Measurements from ENCODE around the gene SIPA1L3.

- TF ChIP-seq CTCF (IDR thresholded peaks at IDR 0.05 in 2 of 3, conservative IDR thresholded peaks at IDR 0.05 in 1 of 3; ENCODE audit: control insufficient read depth in 2 of 3, extremely low read depth in 1 of 3, insufficient read depth in 1 of 3, low read depth in 3 of 3, low read length in 3 of 3) (no peak), NR2C1 (IDR thresholded peaks at IDR 0.05) (no peak), ATF3 (IDR thresholded peaks at IDR 0.05; ENCODE audit: borderline replicate concordance, extremely low read depth, low read depth, low read length) (no peak), RFX5 (IDR thresholded peaks at IDR 0.05; ENCODE audit: low read depth, low read length) (no peak), MAX (IDR thresholded peaks at IDR 0.05; ENCODE audit: low read depth, low read length) (no peak), NR2C2 (IDR thresholded peaks at IDR 0.05; ENCODE audit: borderline replicate concordance, control insufficient read depth, insufficient read length, low read depth) (no peak), BACH1 (IDR thresholded peaks at IDR 0.05; ENCODE audit: borderline replicate concordance) (no peak), ETV6 (conservative IDR thresholded peaks at IDR 0.05 in 1 of 2, IDR thresholded peaks at IDR 0.05 in 1 of 2; ENCODE audit: borderline replicate concordance in 1 of 2, low read depth in 1 of 2) (no peak), POLR2A (IDR thresholded peaks at IDR 0.05; ENCODE audit: low read depth, low read length) (no peak), EZH2 (IDR thresholded peaks at IDR 0.05; ENCODE audit: borderline replicate concordance, control insufficient read depth, low read depth, low read length) (no peak), GABPA (IDR thresholded peaks at IDR 0.05; ENCODE audit: low read depth) (no peak), BRCA1 (IDR thresholded peaks at IDR 0.05; ENCODE audit: low read depth, low read length) (no peak), REST (IDR thresholded peaks at IDR 0.05; ENCODE audit: low read depth, low read length) (no peak)
Measured at GRCh38 chr19:37955986-37956385, 49.0 kb downstream of the SIPA1L3 start.

Data from GM12878 (cell line).